ENCODE measurements around the gene NUDT2. TPM values are rescaled to one million over a fixed set of nuclear protein-coding genes. Genes with fewer than 3 reads are reported as not detected.

Gene NUDT2
- total RNA-seq, 2 experiments from 2014 or later = 23.8 to 28.0 TPM

- TF ChIP-seq EZH2phosphoT487 (IDR thresholded peaks at IDR 0.05; ENCODE audit: borderline replicate concordance, low read depth, low read length) = no peak
- no peak for TF ChIP-seq CTCF (conservative IDR thresholded peaks at IDR 0.05; ENCODE audit: low read length)
- Histone ChIP-seq H3K9me2 (ENCODE audit: insufficient read depth, low read length) (no peaks in the 10 kb centered on the region), H3K4me3 (ENCODE audit: low read depth, low read length, poor library complexity, severe bottlenecking) (no peak overlapping the region), H3K9me3 (ENCODE audit: low read length) (no peaks in the 10 kb centered on the region), H3K4me2 (ENCODE audit: low read length) (no peak overlapping the region), H3K27ac (ENCODE audit: low read depth, low read length, poor library complexity, severe bottlenecking) (no peak overlapping the region), H2AFZ (ENCODE audit: low read length) (no peak overlapping the region), H4K20me1 (ENCODE audit: insufficient read depth, low read length) (no peaks in the 10 kb centered on the region), H3K79me2 (ENCODE audit: insufficient read depth, low read depth, low read length) (no peaks in the 10 kb centered on the region), H3K36me3 (ENCODE audit: insufficient read depth, low read length) (no peaks in the 10 kb centered on the region), H3K4me1 (ENCODE audit: insufficient read depth, low read length, poor library complexity, severe bottlenecking) (peaks cover 26% of the 10 kb centered on the region)
- POLR2A ChIA-PET = interaction anchor here (0.6 kb wide), 1 partner anchor 591 kb away, joined by 5 read pairs; no protein-coding TSS in a partner anchor
- CTCF ChIA-PET (ENCODE audit: unreplicated experiment) = no interaction called here
- DNase-seq (ENCODE audit: low spot score) = no peak
- intact Hi-C loops (cut with micrococcal nuclease; ENCODE audit: unreplicated experiment) = no loop called here
- no TSS peak for BruUV-seq (replicated peaks)
These were observed 52.7 kb downstream of the NUDT2 start for GRCh38 chr9:34382054-34382453.

DNA sequence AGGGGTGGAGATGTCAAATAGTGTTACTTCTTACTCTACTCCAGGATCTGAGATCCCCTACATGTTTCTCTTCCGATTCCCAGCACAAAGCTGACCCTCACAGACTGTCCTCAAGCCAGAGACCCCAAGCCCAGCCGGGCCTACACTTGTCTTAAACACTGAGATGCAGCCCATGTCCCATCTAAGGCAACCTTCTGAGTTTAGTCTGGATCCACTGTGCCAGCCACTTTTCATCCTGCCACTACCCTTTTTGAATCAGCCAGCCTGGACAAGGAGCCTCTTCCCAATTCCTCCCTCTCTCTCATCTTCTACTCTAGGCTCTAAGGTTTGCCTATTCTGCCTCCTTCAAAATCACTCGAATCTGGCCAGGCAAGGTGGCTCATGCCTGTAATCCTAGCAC lies 53.5 kb downstream of the NUDT2 start:
- H3K4me3 ChIP-seq (ENCODE audit: low read depth, low read length, poor library complexity, severe bottlenecking) = no peak overlapping the region
- no TSS peak for BruUV-seq (replicated peaks)
- no peak for TF ChIP-seq CTCF (conservative IDR thresholded peaks at IDR 0.05; ENCODE audit: low read length)
- TF ChIP-seq EZH2phosphoT487 (IDR thresholded peaks at IDR 0.05; ENCODE audit: borderline replicate concordance, low read depth, low read length) = no peak
- H3K4me1 ChIP-seq (ENCODE audit: insufficient read depth, low read length, poor library complexity, severe bottlenecking) = peaks cover 26% of the 10 kb centered on the region
- intact Hi-C loops (cut with micrococcal nuclease; ENCODE audit: unreplicated experiment) = no loop called here
- no peaks in the 10 kb centered on the region for H4K20me1 ChIP-seq (ENCODE audit: insufficient read depth, low read length)
- CTCF ChIA-PET (ENCODE audit: unreplicated experiment) = no interaction called here
- no peaks in the 10 kb centered on the region for H3K9me3 ChIP-seq (ENCODE audit: low read length)
- no peak for DNase-seq (ENCODE audit: low spot score)
- H3K27ac ChIP-seq (ENCODE audit: low read depth, low read length, poor library complexity, severe bottlenecking) = no peak overlapping the region
- H3K36me3 ChIP-seq (ENCODE audit: insufficient read depth, low read length) = no peaks in the 10 kb centered on the region
- POLR2A ChIA-PET = interaction anchor here (0.6 kb wide), 1 partner anchor 332 kb away, joined by 3 read pairs; no protein-coding TSS in a partner anchor
- H3K9me2 ChIP-seq (ENCODE audit: insufficient read depth, low read length) = no peaks in the 10 kb centered on the region
- H2AFZ ChIP-seq (ENCODE audit: low read length) = no peak overlapping the region
- no peak overlapping the region for H3K4me2 ChIP-seq (ENCODE audit: low read length)
- H3K79me2 ChIP-seq (ENCODE audit: insufficient read depth, low read depth, low read length) = no peaks in the 10 kb centered on the region

DNA sequence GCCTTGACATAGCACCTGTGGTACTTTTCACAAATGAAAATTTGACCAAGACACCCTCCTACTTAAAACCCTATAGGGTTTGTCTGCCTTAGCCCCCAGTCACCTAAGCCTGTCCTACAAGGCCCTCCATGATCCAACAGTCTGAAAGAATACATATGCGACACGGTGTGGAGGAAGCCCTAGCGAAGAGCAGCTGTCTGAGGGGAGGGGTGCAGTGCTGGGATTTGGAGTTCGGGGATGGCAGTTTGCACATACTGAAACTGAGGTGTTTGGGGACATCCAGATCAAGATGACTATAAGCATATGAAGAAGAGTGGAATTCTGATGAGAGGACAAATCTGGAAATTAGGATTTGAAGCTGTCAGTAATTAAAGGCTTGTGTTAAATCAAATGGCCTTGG lies 54.5 kb downstream of the NUDT2 start:
- H4K20me1 ChIP-seq (ENCODE audit: insufficient read depth, low read length) = no peaks in the 10 kb centered on the region
- H3K36me3 ChIP-seq (ENCODE audit: insufficient read depth, low read length) = no peaks in the 10 kb centered on the region
- no peak overlapping the region for H3K4me3 ChIP-seq (ENCODE audit: low read depth, low read length, poor library complexity, severe bottlenecking)
- H3K4me1 ChIP-seq (ENCODE audit: insufficient read depth, low read length, poor library complexity, severe bottlenecking) = peaks cover 23% of the 10 kb centered on the region
- no peaks in the 10 kb centered on the region for H3K79me2 ChIP-seq (ENCODE audit: insufficient read depth, low read depth, low read length)
- POLR2A ChIA-PET = no interaction called here
- H3K4me2 ChIP-seq (ENCODE audit: low read length) = no peak overlapping the region
- BruUV-seq (replicated peaks) = no TSS peak
- no peaks in the 10 kb centered on the region for H3K9me2 ChIP-seq (ENCODE audit: insufficient read depth, low read length)
- CTCF ChIA-PET (ENCODE audit: unreplicated experiment) = no interaction called here
- intact Hi-C loops (cut with micrococcal nuclease; ENCODE audit: unreplicated experiment) = no loop called here
- TF ChIP-seq CTCF (conservative IDR thresholded peaks at IDR 0.05; ENCODE audit: low read length) (no peak), EZH2phosphoT487 (IDR thresholded peaks at IDR 0.05; ENCODE audit: borderline replicate concordance, low read depth, low read length) (no peak)
- H3K9me3 ChIP-seq (ENCODE audit: low read length) = no peaks in the 10 kb centered on the region
- DNase-seq (ENCODE audit: low spot score) = no peak
- H3K27ac ChIP-seq (ENCODE audit: low read depth, low read length, poor library complexity, severe bottlenecking) = no peak overlapping the region
- H2AFZ ChIP-seq (ENCODE audit: low read length) = no peak overlapping the region
